VCaP (cell line): ENCODE measurements around the gene SMAD9.

Experiments used
- H3K27ac ChIP-seq: fragments of 450-650 bp; 2 replicates; pipeline ENCODE4 v1.5.1; 2017
- TF ChIP-seq, protein P1 (sequence below): fragments of 450-650 bp; conservative IDR thresholded peaks from 2 replicates; pipeline ENCODE4 v1.5.1; 2017; ENCODE audit warnings: mild to moderate bottlenecking, moderate library complexity

The SMAD9 gene

DNA sequence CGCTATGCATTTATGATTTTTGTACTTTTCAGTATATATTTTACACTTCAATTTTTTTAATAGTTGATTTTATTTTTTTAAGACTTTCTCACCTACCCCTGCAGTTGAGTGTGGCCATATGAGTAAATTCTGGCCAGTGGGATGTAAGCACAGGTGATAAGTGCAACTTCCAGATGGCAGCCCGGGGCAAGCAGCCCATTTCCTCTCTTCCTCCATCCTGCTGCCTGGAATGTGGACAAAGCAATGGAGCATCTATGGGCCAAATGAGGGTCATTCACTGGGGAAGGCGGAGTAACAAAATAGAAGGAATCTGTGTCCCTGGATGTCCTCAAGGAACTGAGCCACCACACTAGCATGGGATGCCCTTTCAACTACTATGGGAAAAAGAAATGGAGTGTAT lies 88.7 kb downstream of the SMAD9 start:
- TF ChIP-seq, protein P1, sequence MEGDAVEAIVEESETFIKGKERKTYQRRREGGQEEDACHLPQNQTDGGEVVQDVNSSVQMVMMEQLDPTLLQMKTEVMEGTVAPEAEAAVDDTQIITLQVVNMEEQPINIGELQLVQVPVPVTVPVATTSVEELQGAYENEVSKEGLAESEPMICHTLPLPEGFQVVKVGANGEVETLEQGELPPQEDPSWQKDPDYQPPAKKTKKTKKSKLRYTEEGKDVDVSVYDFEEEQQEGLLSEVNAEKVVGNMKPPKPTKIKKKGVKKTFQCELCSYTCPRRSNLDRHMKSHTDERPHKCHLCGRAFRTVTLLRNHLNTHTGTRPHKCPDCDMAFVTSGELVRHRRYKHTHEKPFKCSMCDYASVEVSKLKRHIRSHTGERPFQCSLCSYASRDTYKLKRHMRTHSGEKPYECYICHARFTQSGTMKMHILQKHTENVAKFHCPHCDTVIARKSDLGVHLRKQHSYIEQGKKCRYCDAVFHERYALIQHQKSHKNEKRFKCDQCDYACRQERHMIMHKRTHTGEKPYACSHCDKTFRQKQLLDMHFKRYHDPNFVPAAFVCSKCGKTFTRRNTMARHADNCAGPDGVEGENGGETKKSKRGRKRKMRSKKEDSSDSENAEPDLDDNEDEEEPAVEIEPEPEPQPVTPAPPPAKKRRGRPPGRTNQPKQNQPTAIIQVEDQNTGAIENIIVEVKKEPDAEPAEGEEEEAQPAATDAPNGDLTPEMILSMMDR = no peak
- H3K27ac ChIP-seq = no peak overlapping the region

DNA sequence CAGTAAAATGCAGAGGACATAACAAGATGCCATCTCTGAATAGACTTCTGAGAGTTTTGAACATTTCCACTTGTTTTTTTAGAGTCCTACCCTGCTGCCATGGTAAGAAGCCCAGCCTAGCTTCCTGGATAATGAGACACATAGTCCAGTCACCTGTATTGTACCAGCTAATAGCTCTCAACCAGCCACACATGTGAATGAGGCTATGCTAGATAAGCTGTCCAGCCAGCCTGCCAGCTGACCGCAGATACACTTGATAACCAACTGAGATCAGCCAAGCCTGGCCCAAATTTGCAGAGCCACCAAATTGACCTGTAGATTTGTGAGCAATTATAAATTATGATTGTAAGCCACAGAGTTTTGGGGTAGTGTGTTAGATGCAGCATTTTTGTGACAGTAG lies 90.3 kb downstream of the SMAD9 start:
- no peak overlapping the region for H3K27ac ChIP-seq

DNA sequence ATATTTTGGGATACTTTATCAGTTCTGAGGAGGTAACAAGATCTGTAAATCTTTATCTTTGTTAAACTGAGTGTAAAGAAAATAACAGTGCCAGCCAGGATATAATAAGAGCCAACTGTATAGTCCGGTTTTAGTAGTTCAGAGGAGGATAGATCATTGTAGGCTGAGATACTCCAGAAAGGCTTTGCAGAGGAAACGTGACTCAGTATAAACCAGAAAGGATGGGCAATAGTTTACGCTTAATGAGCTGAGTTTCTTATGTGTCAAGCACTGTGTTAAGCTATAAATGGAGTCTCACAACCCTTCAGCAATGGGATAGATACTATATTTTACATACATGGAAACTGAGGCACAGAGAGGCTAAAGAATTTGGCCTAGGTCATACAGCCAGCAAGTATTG lies 97.3 kb downstream of the SMAD9 start:
- TF ChIP-seq, protein P1 = no peak
- no peak overlapping the region for H3K27ac ChIP-seq

More for the DNA sequence above, 90.3 kb downstream of the SMAD9 start:
- TF ChIP-seq, protein P1 = no peak

DNA sequence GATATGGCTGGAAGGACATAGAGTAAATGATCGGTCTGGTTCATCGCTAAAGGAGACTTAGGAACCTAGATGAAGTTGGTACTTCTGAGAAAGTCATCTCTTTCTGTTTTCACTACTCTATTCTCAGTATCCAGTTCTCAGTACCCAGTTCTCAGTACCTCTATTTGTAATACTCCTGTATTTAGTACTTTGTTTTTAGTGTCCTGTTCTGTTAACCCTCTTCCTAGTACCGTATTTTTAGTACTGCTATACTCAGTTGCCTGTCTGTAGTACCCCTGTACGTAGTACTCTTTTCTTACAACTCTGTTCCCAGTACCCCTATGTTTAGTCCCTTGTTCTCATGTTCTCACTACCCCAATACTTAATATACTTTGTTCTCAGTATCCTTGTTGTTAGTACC lies 99.8 kb downstream of the SMAD9 start:
- peak overlapping the region; percentile 82; the same call in 1 of the 2 replicates for H3K27ac ChIP-seq

DNA sequence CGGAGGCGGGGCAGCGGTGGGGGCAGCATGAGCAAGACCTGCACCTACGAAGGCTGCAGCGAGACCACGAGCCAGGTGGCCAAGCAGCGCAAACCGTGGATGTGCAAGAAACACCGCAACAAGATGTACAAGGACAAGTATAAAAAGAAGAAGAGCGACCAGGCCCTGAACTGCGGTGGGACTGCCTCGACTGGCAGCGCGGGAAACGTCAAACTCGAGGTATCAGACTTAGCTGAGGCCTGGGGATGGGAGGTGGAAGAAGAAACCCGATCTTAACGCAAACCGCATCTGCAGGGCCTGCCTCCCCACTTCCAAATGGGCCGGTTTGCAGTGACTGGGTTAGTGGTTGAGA lies 100.3 kb downstream of the SMAD9 start:
- H3K27ac ChIP-seq = peak overlapping the region; percentile 82
- TF ChIP-seq, protein P1 = no peak

More for the DNA sequence above, 99.8 kb downstream of the SMAD9 start:
- TF ChIP-seq, protein P1 = no peak

DNA sequence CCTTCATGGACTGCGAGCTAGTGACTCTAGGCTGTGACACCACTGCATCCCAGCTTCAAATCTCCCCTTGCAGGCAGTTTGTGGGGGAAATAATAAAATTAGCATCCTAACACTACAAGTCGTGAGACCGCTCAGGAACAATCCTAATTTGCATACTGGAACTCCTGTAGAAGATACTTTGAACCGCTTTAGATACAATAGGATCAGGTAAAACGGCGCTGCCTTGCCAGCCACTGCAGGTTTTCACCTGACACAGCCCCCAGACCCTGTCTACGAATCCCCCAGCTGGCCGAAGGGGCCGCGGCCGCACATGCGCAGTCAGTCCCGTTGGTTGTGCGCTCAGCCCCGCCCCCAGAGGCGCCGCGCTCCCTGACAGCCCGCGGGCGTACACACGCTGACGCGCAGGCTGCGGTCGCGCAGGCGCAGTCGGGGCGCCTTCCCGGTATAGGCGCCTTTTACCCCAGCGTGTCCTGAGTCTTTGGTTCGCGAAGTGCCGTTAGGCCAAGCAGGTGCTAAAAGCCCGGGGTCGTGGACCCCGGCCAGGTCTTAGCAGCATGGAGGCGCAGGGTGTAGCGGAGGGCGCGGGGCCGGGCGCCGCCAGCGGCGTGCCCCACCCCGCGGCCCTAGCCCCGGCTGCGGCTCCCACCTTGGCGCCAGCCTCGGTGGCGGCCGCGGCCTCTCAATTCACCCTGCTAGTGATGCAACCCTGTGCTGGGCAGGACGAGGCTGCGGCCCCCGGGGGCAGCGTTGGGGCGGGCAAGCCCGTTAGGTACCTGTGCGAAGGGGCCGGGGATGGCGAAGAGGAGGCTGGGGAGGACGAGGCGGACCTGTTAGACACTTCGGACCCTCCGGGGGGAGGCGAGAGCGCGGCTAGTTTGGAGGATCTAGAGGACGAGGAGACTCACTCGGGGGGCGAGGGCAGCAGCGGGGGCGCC lies 101.0 kb downstream of the SMAD9 start, which contains the start of gene RFXAP:
TSS of gene RFXAP (plus strand) at position 419 of the 935 bp plus-strand sequence. CDS start at position 555, 136 bp downstream.
- TF ChIP-seq, protein P1 = peak; percentile 14; the same call in 1 of the 2 replicates
- H3K27ac ChIP-seq = peak within 1 kb of the TSS; percentile 82

DNA sequence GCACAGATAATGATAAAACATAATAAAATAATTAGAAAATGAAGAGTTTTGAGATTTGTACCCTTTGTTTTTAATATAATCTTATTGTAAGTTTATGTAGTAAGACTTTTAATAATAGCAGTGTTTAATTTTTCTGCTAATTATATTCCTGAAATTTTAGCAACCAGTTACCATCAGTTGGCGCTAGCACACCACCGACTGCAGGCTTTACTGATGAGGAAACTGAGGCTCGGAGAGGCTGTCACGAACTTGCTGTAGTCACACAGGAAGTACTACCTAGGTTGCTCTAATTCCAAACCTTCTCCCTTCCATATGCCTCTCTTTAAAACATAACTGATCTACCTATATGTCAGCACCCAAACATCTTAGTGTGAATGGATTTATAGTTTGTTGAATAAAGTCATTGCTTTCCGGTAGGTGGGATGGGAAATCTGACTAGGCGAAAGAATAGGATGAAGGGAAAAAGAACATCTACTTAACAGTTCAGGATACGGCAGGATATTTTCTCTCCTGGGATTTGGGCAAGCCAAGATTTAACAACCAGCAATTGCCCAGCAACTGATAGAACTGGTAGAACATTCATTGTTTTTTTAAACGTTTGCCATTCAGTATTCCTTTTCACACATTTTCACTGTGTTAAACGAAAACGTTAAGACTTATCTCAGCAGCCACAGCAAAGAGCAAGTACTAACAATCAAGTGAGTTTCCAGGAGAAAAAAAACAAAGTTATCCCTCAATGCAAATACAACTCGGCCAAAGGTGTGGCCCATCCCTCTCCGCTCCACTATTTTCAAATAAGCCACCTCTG lies 101.8 kb downstream of the SMAD9 start:
- TF ChIP-seq, protein P1 = peak; percentile 31
- peak overlapping the region; percentile 82; the same call in 1 of the 2 replicates for H3K27ac ChIP-seq
